ENCODE results near the gene LBP.

The LBP gene

DNA sequence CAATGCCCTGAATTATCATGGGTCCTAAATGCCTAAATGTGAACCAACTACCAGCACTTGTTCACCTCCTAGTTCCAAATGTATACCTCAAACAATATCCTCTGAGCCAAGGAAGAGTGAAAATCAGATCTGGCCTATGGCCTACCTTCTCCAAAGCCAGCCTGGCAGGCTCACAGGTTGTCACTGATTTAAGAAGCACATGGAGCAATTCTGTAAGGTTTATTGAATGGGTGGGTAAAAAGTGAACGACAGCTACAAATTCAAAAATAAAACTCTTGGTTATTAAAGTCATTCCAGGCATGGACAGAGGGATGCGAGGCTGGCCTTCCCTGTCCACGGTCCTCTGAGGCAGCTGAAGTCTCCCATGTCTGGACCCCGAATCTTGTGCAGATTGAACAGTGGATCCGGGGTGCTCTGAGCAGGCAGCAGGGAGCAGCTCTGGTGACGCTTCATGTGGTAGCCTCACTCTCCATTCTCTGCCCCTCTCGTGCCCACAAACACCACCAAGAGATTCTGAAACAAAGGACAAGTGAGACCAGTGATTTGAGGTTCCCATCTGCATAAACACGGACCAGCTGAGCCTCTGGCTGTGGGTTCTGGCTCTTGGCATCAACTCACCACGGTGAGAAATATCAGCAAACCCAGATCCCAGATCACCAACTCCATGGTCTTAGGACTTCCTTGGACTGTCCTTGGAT is 74.3 kb downstream of the LBP start:
- Histone ChIP-seq H3K27ac (ENCODE audit: low read depth, low read length) (no peak overlapping the region), H3K4me3 (ENCODE audit: insufficient read depth, low read length, poor library complexity, severe bottlenecking) (no peak overlapping the region), H3K4me2 (ENCODE audit: low read depth, low read length, poor library complexity, severe bottlenecking) (no peak overlapping the region), H4K20me1 (ENCODE audit: low read depth, low read length) (peaks cover 30% of the 10 kb centered on the region; the same call in 1 of the 2 replicates), H3K79me2 (ENCODE audit: insufficient read depth, low read length) (peaks cover 21% of the 10 kb centered on the region), H3F3A (ENCODE audit: insufficient read depth) (peaks cover 25% of the 10 kb centered on the region), H3K9ac (ENCODE audit: low read length) (no peak overlapping the region), H3K27me3 (ENCODE audit: low read length) (no peaks in the 10 kb centered on the region), H3K9me2 (replicated peaks; ENCODE audit: insufficient read depth, low read length) (no peaks in the 10 kb centered on the region), H3K36me3 (ENCODE audit: low read length) (peaks cover 43% of the 10 kb centered on the region), H2AFZ (ENCODE audit: low read depth, low read length, severe bottlenecking) (no peak overlapping the region), H3K9me3 (ENCODE audit: insufficient read depth, low read length) (no peaks in the 10 kb centered on the region)
- TF ChIP-seq CTCF (IDR thresholded peaks at IDR 0.05; ENCODE audit: insufficient read depth, low read length, poor library complexity, severe bottlenecking): no peak
- TF ChIP-seq EZH2phosphoT487 (conservative IDR thresholded peaks at IDR 0.05; ENCODE audit: low read length): no peak

- Histone ChIP-seq H2AFZ (ENCODE audit: low read depth, low read length, severe bottlenecking) (no peak overlapping the region), H3K79me2 (ENCODE audit: insufficient read depth, low read length) (peaks cover 33% of the 10 kb centered on the region), H3K27me3 (ENCODE audit: low read length) (no peaks in the 10 kb centered on the region), H3K9me2 (replicated peaks; ENCODE audit: insufficient read depth, low read length) (no peaks in the 10 kb centered on the region), H3K27ac (ENCODE audit: low read depth, low read length) (no peak overlapping the region), H3K9me3 (ENCODE audit: insufficient read depth, low read length) (no peaks in the 10 kb centered on the region), H4K20me1 (ENCODE audit: low read depth, low read length) (peaks cover 31% of the 10 kb centered on the region; the same call in 1 of the 2 replicates), H3F3A (ENCODE audit: insufficient read depth) (peaks cover 21% of the 10 kb centered on the region), H3K4me3 (ENCODE audit: insufficient read depth, low read length, poor library complexity, severe bottlenecking) (no peak overlapping the region), H3K4me2 (ENCODE audit: low read depth, low read length, poor library complexity, severe bottlenecking) (no peak overlapping the region), H3K36me3 (ENCODE audit: low read length) (peaks cover 39% of the 10 kb centered on the region), H3K9ac (ENCODE audit: low read length) (no peak overlapping the region)
- TF ChIP-seq CTCF (IDR thresholded peaks at IDR 0.05; ENCODE audit: insufficient read depth, low read length, poor library complexity, severe bottlenecking): no peak
- TF ChIP-seq EZH2phosphoT487 (conservative IDR thresholded peaks at IDR 0.05; ENCODE audit: low read length): no peak
Observed at GRCh38 chr20:38421915-38422314, 75.6 kb downstream of the LBP start.

DNA sequence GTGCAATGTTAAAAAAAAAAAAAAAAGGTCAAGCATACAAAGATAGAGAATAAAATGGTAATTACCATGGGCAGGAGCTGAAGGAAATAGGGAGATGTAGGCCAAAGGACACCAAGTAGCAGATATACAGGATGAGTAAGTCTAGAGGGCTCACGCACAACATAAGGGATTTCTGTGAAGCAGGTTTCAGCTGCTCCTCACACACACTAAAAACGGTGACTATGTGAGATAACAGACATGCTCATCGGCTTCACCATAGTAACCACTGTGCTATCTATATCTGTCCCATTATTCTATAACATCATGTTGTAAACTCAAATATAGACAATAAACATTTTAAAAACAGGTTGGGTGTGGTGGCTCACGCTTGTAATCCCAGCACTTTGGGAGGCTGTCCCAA is 77.3 kb downstream of the LBP start:
- Histone ChIP-seq H3K9me3 (ENCODE audit: insufficient read depth, low read length) (no peaks in the 10 kb centered on the region), H3K4me3 (ENCODE audit: insufficient read depth, low read length, poor library complexity, severe bottlenecking) (no peak overlapping the region), H3K27ac (ENCODE audit: low read depth, low read length) (no peak overlapping the region), H3F3A (ENCODE audit: insufficient read depth) (peaks cover 15% of the 10 kb centered on the region), H3K4me2 (ENCODE audit: low read depth, low read length, poor library complexity, severe bottlenecking) (no peak overlapping the region), H2AFZ (ENCODE audit: low read depth, low read length, severe bottlenecking) (no peak overlapping the region), H4K20me1 (ENCODE audit: low read depth, low read length) (peaks cover 46% of the 10 kb centered on the region; the same call in 1 of the 2 replicates), H3K79me2 (ENCODE audit: insufficient read depth, low read length) (peaks cover 49% of the 10 kb centered on the region), H3K9ac (ENCODE audit: low read length) (no peak overlapping the region), H3K36me3 (ENCODE audit: low read length) (peaks cover 47% of the 10 kb centered on the region), H3K27me3 (ENCODE audit: low read length) (no peaks in the 10 kb centered on the region), H3K9me2 (replicated peaks; ENCODE audit: insufficient read depth, low read length) (no peaks in the 10 kb centered on the region)
- TF ChIP-seq EZH2phosphoT487 (conservative IDR thresholded peaks at IDR 0.05; ENCODE audit: low read length): no peak
- no peak for TF ChIP-seq CTCF (IDR thresholded peaks at IDR 0.05; ENCODE audit: insufficient read depth, low read length, poor library complexity, severe bottlenecking)
